ENCODE data around the gene STXBP6.

- no peak for TF ChIP-seq POLR2A (IDR thresholded peaks at IDR 0.05)
- no peak for TF ChIP-seq POLR2AphosphoS5 (IDR thresholded peaks at IDR 0.05)
Observed at GRCh38 chr14:24887623-24888304, 162.2 kb downstream of the STXBP6 start.

Measured in suprapubic skin (tissue), 4 donors.